Thyroid gland (tissue), 4 donors: Measurements from ENCODE around the gene CFAP157. TPM values are rescaled to one million over a fixed set of nuclear protein-coding genes. Genes with fewer than 3 reads are reported as not detected.

Experiments used
- DNase-seq, 2 donors: peaks; one replicate each; pipeline ENCODE4 v3.0.0-alpha.2; 2019
- H3K27ac ChIP-seq, 3 donors: fragments of 200-600 bp; sonication (generic); 1 replicate in 2 of 3; 2 replicates in 1 of 3; pipeline ENCODE4 v1.5.1; 2016 to 2019; ENCODE audit warnings: mild to moderate bottlenecking in 1 of 3, moderate library complexity in 1 of 3
- H3K27me3 ChIP-seq: fragments of 200-600 bp; sonication (generic); one replicate; pipeline ENCODE4 v1.5.1; 2019
- H3K36me3 ChIP-seq, 2 donors: fragments of 200-600 bp; sonication (generic); one replicate each; pipeline ENCODE4 v1.5.1; 2016 to 2019
- H3K4me1 ChIP-seq, 2 donors: fragments of 200-600 bp; sonication (generic); one replicate each; pipeline ENCODE4 v1.5.1; 2017 to 2019
- H3K4me3 ChIP-seq, 3 donors: fragments of 200-600 bp; sonication (generic); replicated peaks in 1 of 3; 1 replicate in 2 of 3; 2 replicates in 1 of 3; pipeline ENCODE4 v1.5.1; 2016; ENCODE audit warnings: mild to moderate bottlenecking in 1 of 3
- H3K9me3 ChIP-seq: fragments of 200-600 bp; sonication (generic); one replicate; pipeline ENCODE4 v1.5.1; 2017
- CTCF ChIP-seq, 6 experiments: fragments of 200-600 bp in 3 of 6; fragments of 450-650 bp in 3 of 6; sonication (generic) in 3 of 6; IDR thresholded peaks; one replicate each; pipeline ENCODE4 v1.5.1; 2016 to 2019; ENCODE audit warnings: antibody characterized with exemption in 6 of 6, mild to moderate bottlenecking in 2 of 6, inconsistent platforms in 1 of 6, moderate library complexity in 1 of 6
- POLR2A ChIP-seq, 2 donors: fragments of 450-650 bp; IDR thresholded peaks; one replicate each; pipeline ENCODE4 v1.6.1; 2017; ENCODE audit warnings: antibody characterized with exemption in 2 of 2, mild to moderate bottlenecking in 2 of 2, moderate library complexity in 1 of 2
- WGBS, 2 donors: methylation state at CpG; one replicate each; pipeline ENCODE4 v1.1.5; 2017; 5-methylcytosine and 5-hydroxymethylcytosine counted together
- intact Hi-C: fragments of 100-400 bp; cut with DNase I; formaldehyde crosslinking; loops from one replicate; pipeline ENCODE4 v1.15.1; 2023
- total RNA-seq, 4 donors: library from RNA; depleted of rRNA; stranded (reverse); fragments of >200 nt; gene quantifications; one replicate each; pipeline ENCODE4 v1.2.3, GENCODE V29; 2016

Gene CFAP157
- total RNA-seq, 4 donors from 2014 or later: 0.22 to 3.0 TPM; not detected in 2

- Histone ChIP-seq H3K9me3 (no peaks in the 10 kb centered on the region), H3K36me3 (peaks cover 0 to 4% of the 10 kb centered on the region in 2 donors), H3K4me3 (no peak overlapping the region), H3K27ac (no peak overlapping the region), H3K27me3 (no peaks in the 10 kb centered on the region), H3K4me1 (peaks cover 4 to 7% of the 10 kb centered on the region in 2 donors)
- no peak for DNase-seq
- TF ChIP-seq POLR2A (IDR thresholded peaks at IDR 0.05) (no peak), CTCF (IDR thresholded peaks at IDR 0.05) (no peak)
- intact Hi-C loops: loop anchor here (5.0 kb wide), 1 partner anchor 123 kb away; no protein-coding TSS in a partner anchor
- 75 to 92% methylated on average over 5 to 6 of the region's 9 CpGs for WGBS, 2 donors
Observed at GRCh38 chr9:127730262-127730661, 23.5 kb downstream of the CFAP157 start.

GRCh38 chr9:127730799-127731410, 24.1 kb downstream of the CFAP157 start:
- TF ChIP-seq POLR2A (IDR thresholded peaks at IDR 0.05) (no peak), CTCF (IDR thresholded peaks at IDR 0.05) (no peak)
- no peaks in the 10 kb centered on the region for H3K27me3 ChIP-seq
- no peaks in the 10 kb centered on the region for H3K9me3 ChIP-seq
- WGBS, 2 donors: 80 to 93% methylated on average over 3 to 8 of the region's 9 CpGs
- peaks cover 0 to 4% of the 10 kb centered on the region in 2 donors for H3K36me3 ChIP-seq
- no peak for DNase-seq
- peaks cover 4 to 7% of the 10 kb centered on the region in 2 donors for H3K4me1 ChIP-seq
- no peak overlapping the region for H3K27ac ChIP-seq
- H3K4me3 ChIP-seq: no peak overlapping the region
- intact Hi-C loops: loop anchor here (5.0 kb wide), 1 partner anchor 124 kb away; no protein-coding TSS in a partner anchor

- intact Hi-C loops: loop anchor here (2.0 to 5.0 kb wide), 2 partner anchors 125 to 223 kb away; no protein-coding TSS in a partner anchor
- no peaks in the 10 kb centered on the region for H3K27me3 ChIP-seq
- TF ChIP-seq POLR2A (IDR thresholded peaks at IDR 0.05) (no peak), CTCF (IDR thresholded peaks at IDR 0.05) (no peak)
Observed at GRCh38 chr9:127731938-127732337, 25.1 kb downstream of the CFAP157 start.

GRCh38 chr9:127732444-127732843, 25.7 kb downstream of the CFAP157 start:
- Histone ChIP-seq H3K4me3 (no peak overlapping the region), H3K36me3 (peaks cover 0 to 4% of the 10 kb centered on the region in 2 donors), H3K9me3 (no peaks in the 10 kb centered on the region), H3K27ac (no peak overlapping the region), H3K27me3 (no peaks in the 10 kb centered on the region), H3K4me1 (peaks cover 4 to 7% of the 10 kb centered on the region in 2 donors)
- TF ChIP-seq POLR2A (IDR thresholded peaks at IDR 0.05): no peak
- TF ChIP-seq CTCF (IDR thresholded peaks at IDR 0.05): no peak
- DNase-seq: no peak
- intact Hi-C loops: loop anchor here (2.0 to 5.0 kb wide), 2 partner anchors 125 to 224 kb away; no protein-coding TSS in a partner anchor
- 93 to 97% methylated on average over 13 of the region's 21 CpGs for WGBS, 2 donors

More at GRCh38 chr9:127731938-127732337, 25.1 kb downstream of the CFAP157 start:
- peaks cover 0 to 4% of the 10 kb centered on the region in 2 donors for H3K36me3 ChIP-seq
- WGBS, 2 donors: 68 to 72% methylated on average over 14 to 15 of the region's 16 CpGs
- H3K4me1 ChIP-seq: peaks cover 4 to 7% of the 10 kb centered on the region in 2 donors
- H3K4me3 ChIP-seq: no peak overlapping the region
- no peak for DNase-seq
- no peak overlapping the region for H3K27ac ChIP-seq
- H3K9me3 ChIP-seq: no peaks in the 10 kb centered on the region

- WGBS, 2 donors: 100% methylated on average over 2 of the region's 2 CpGs
- no peak for DNase-seq
- Histone ChIP-seq H3K4me1 (peaks cover 4 to 7% of the 10 kb centered on the region in 2 donors), H3K27me3 (no peaks in the 10 kb centered on the region), H3K27ac (no peak overlapping the region), H3K36me3 (peaks cover 4% of the 10 kb centered on the region in 2 donors), H3K4me3 (no peak overlapping the region), H3K9me3 (no peaks in the 10 kb centered on the region)
- TF ChIP-seq CTCF (IDR thresholded peaks at IDR 0.05): no peak
- no peak for TF ChIP-seq POLR2A (IDR thresholded peaks at IDR 0.05)
- intact Hi-C loops: loop anchor here (1.0 to 5.0 kb wide), 3 partner anchors 126 to 225 kb away; no protein-coding TSS in a partner anchor
Observed at GRCh38 chr9:127733614-127734013, 26.8 kb downstream of the CFAP157 start.
